K562 (cell line): ENCODE measurements around the gene NBEAL2. TPM values are rescaled to one million over a fixed set of nuclear protein-coding genes. Genes with fewer than 3 reads are reported as not detected.

Experiments
- CBFA2T3 ChIP-seq: fragments of 450-650 bp; IDR thresholded peaks from 2 replicates; pipeline ENCODE4 v1.6.1; 2017
- DNMT1 ChIP-seq: fragments of 450-650 bp; IDR thresholded peaks from 2 replicates; pipeline ENCODE4 v1.6.1; 2016; ENCODE audit warnings: antibody characterized with exemption, mild to moderate bottlenecking
- GABPA ChIP-seq: fragments of 200-800 bp; sonication (Bioruptor generic); conservative IDR thresholded peaks from 2 replicates; pipeline ENCODE4 v1.6.1; 2016; ENCODE audit warnings: low read depth, missing genetic modification characterization, missing compliant biosample characterization
- HMGXB4 ChIP-seq: sonication (generic); formaldehyde crosslinking; IDR thresholded peaks from 2 replicates; pipeline ENCODE4 v1.8.1; 2023; ENCODE audit warnings: mild to moderate bottlenecking, missing genetic modification reagents
- POLR2AphosphoS5 ChIP-seq: IDR thresholded peaks from 2 replicates; pipeline ENCODE4 v1.6.1; 2011; ENCODE audit warnings: mild to moderate bottlenecking, low read depth, low read length, moderate library complexity; ENCODE audit not compliant: control insufficient read depth, insufficient read depth
- RAD51 ChIP-seq: fragments of 450-650 bp; IDR thresholded peaks from 2 replicates; pipeline ENCODE4 v1.7.1; 2016; ENCODE audit warnings: low read depth, mild to moderate bottlenecking, borderline replicate concordance
- RNF2 ChIP-seq: sonication (generic); IDR thresholded peaks from 2 replicates; pipeline ENCODE4 v1.6.1; 2016
- SOX6 ChIP-seq: fragments of 450-650 bp; IDR thresholded peaks from 2 replicates; pipeline ENCODE4 v1.6.1; 2014; ENCODE audit warnings: mild to moderate bottlenecking
- TBL1XR1 ChIP-seq, 2 experiments: IDR thresholded peaks; 2 replicates each; pipeline ENCODE4 v1.6.1; 2012; ENCODE audit warnings: improper control_type of control experiment in 2 of 2, low read length in 2 of 2, mild to moderate bottlenecking in 1 of 2
- U2AF1 ChIP-seq: fragments of 200-400 bp; formaldehyde crosslinking; optimal IDR thresholded peaks from 2 replicates; pipeline ENCODE3; 2017; ENCODE audit warnings: mild to moderate bottlenecking, low read depth, low read length, moderate library complexity
- ZFP91 ChIP-seq: sonication (generic); formaldehyde crosslinking; IDR thresholded peaks from 2 replicates; pipeline ENCODE4 v1.8.0; 2022; ENCODE audit warnings: mild to moderate bottlenecking, missing genetic modification reagents
- ZNF232 ChIP-seq: sonication (generic); formaldehyde crosslinking; IDR thresholded peaks from 2 replicates; pipeline ENCODE4 v1.8.0; 2022; ENCODE audit warnings: mild to moderate bottlenecking, missing genetic modification reagents
- ZNF318 ChIP-seq, 2 experiments: fragments of 450-650 bp; IDR thresholded peaks; 2 replicates each; pipeline ENCODE4 v1.6.1; 2016; ENCODE audit warnings: mild to moderate bottlenecking in 2 of 2, borderline replicate concordance in 1 of 2, low read depth in 1 of 2, moderate library complexity in 1 of 2
- ZNF384 ChIP-seq: IDR thresholded peaks from 2 replicates; pipeline ENCODE4 v1.6.1; 2012; ENCODE audit warnings: low read depth, low read length, improper control_type of control experiment
- polyA plus RNA-seq, 8 experiments: library from polyadenylated mRNA; depleted of rRNA in 4 of 8; stranded (reverse) in 5 of 8; unstranded in 3 of 8; fragments of >200 nt; fragmentation: Nextera tagmentation in 2 of 8; fragmentation: Illumina TruSeq in 1 of 8; extraction: Ambion mirVana in 2 of 8; extraction: Trizol in 1 of 8; gene quantifications; 2 replicates each; pipeline versions ENCODE4 v1.2.1 to v1.2.3, GENCODE V29; 2011 to 2014; ENCODE audit warnings: inconsistent platforms in 1 of 8, missing spikeins in 1 of 8
- total RNA-seq, 7 experiments: library from RNA; depleted of rRNA in 6 of 7; stranded (reverse); fragments of >200 nt in 6 of 7; fragmentation: Illumina TruSeq in 2 of 7; extraction: Trizol in 2 of 7; gene quantifications; 2 replicates each; pipeline versions ENCODE4 v1.2.1 to v1.2.3, GENCODE V29; 2011 to 2021; ENCODE audit warnings: low replicate concordance in 1 of 7

Gene NBEAL2
- total and polyA plus RNA-seq, 9 of the 15 experiments (the other 6 are each of a cell fraction or from before 2014, with no cell fraction given) = 0.06 to 114 (median 29.6) TPM

- TF ChIP-seq GABPA (tag) (peak; percentile 65), CBFA2T3 (peak; percentile 38; the same call in 1 of the 2 replicates), POLR2AphosphoS5 (peak; percentile 96), SOX6 (peak; percentile 62), ZNF384 (peak; percentile 100), RNF2 (peak; percentile 67; the same call in 1 of the 2 replicates), U2AF1 (no peak), ZNF318 (IDR thresholded peaks at IDR 0.05; ENCODE audit: borderline replicate concordance in 1 of 2, low read depth in 1 of 2) (no peak), ZFP91 (0 out of 2 replicates have a peak, but pooled peaks have one; percentile 52), ZNF232 (CRISPR knock-in tag) (no peak; the same call in 1 of the 2 replicates), HMGXB4 (CRISPR knock-in tag) (0 out of 2 replicates have a peak, but pooled peaks have one; percentile 83), RAD51 (peak; percentile 51; the same call in 1 of the 2 replicates), DNMT1 (0 out of 2 replicates have a peak, but pooled peaks have one; percentile 30), TBL1XR1 (IDR thresholded peaks at IDR 0.05; ENCODE audit: low read length in 2 of 2) (peak; percentile 57 to 89; a peak in 3 of 4 replicates)
Measured at GRCh38 chr3:46976326-46977190, 2.9 kb upstream of the NBEAL2 start, which contains the start of gene CCDC12 (continued).
